Activated CD4-positive, alpha-beta memory T cell treated with anti-CD3 and anti-CD28 coated beads for 36 hours (primary cell): Measurements from ENCODE around the gene B4GALNT2. TPM values are rescaled to one million over a fixed set of nuclear protein-coding genes. Genes with fewer than 3 reads are reported as not detected.
"Not testable (repeated sequence)": the region's sequence is repeated elsewhere in the genome, so short reads cannot be mapped to it uniquely, and the experiment has no call there.

Experiments
- CTCF ChIA-PET: fragments of 350-600 bp; sonication (Branson Sonifier 250); formaldehyde crosslinking; loops from one replicate; lab custom pipeline; 2021; ENCODE audit warnings: antibody characterized with exemption, inconsistent platforms; lab: Charles Lee
- POLR2A ChIA-PET: fragments of 350-600 bp; sonication (Branson Sonifier 250); formaldehyde crosslinking; loops from one replicate; lab custom pipeline; 2021; ENCODE audit warnings: antibody characterized with exemption; lab: Charles Lee
- DNase-seq: peaks from one replicate; pipeline ENCODE4 v3.0.0-alpha.2; 2020
- H3K27ac Mint-ChIP-seq: one replicate; pipeline ENCODE4 v1.8.0; 2021; ENCODE audit warnings: mixed read lengths
- H3K27me3 Mint-ChIP-seq: one replicate; pipeline ENCODE4 v1.8.0; 2021; ENCODE audit warnings: mixed read lengths
- H3K36me3 Mint-ChIP-seq: one replicate; pipeline ENCODE4 v1.8.0; 2021; ENCODE audit warnings: mixed read lengths
- H3K4me1 Mint-ChIP-seq: one replicate; pipeline ENCODE4 v1.8.0; 2021; ENCODE audit warnings: low read depth, mixed read lengths
- H3K4me3 Mint-ChIP-seq: one replicate; pipeline ENCODE4 v1.8.0; 2021; ENCODE audit warnings: mild to moderate bottlenecking, mixed read lengths
- H3K9me3 Mint-ChIP-seq: one replicate; pipeline ENCODE4 v1.8.0; 2021; ENCODE audit warnings: mixed read lengths
- intact Hi-C: fragments of 100-400 bp; cut with micrococcal nuclease; formaldehyde crosslinking; loops from one replicate; pipeline ENCODE4 v1.15.1; 2023
- total RNA-seq, 2 experiments: library from RNA; stranded (reverse); gene quantifications; one replicate each; pipeline ENCODE4 v1.2.3, GENCODE V29; 2021

B4GALNT2 gene
- total RNA-seq, 2 experiments from 2014 or later: not detected

DNA sequence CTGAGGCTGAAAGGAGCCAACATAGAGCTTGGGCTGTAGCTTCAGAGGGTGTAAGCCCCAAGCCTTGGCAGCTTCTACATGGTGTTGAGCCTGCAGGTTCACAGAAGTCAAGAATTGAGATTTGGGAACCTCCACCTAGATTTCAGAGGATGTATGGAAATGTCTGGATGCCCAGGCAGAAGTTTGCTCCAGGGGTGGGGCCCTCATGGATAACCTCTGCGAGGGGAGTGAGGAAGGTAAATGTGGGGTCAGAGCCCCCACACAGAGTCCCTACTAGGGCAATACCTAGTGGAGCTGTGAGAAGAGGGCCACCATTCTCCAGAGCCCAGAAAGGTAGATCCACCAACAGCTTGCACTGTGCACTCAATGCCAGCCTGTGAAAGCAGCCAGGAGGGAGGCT lies 52.8 kb downstream of the B4GALNT2 start:
- H3K4me1 Mint-ChIP-seq, H3K36me3 Mint-ChIP-seq, H3K27ac Mint-ChIP-seq, DNase-seq, intact Hi-C loops, H3K4me3 Mint-ChIP-seq, POLR2A ChIA-PET, H3K27me3 Mint-ChIP-seq: not testable (repeated sequence)
- peaks cover 22% of the 10 kb centered on the region for H3K9me3 Mint-ChIP-seq
- CTCF ChIA-PET: interaction anchor here (13.1 kb wide), 1 partner anchor 42 kb away, joined by 187 read pairs; the partner anchor contains the start of gene PHOSPHO1

DNA sequence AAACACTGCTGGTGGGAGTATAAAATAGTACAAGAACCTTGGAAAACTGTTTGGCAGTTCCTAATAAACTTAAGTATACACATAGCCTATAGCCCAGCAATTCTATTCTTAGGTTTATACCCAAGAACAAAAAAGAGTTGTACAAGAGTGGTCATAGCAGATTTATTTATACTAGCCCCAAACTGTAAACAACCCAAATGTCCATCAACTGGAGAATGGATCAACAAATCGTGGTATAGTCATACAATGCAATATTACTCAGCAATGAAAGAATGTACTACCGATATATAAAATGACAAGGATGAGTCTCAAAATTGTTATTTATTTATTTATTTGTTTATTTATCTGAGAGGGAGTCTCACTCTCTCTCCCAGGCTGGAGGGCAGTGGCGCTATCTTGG lies 54.7 kb downstream of the B4GALNT2 start:
- CTCF ChIA-PET: no interaction called here
- POLR2A ChIA-PET: no interaction called here
- DNase-seq: no peak
- H3K4me3 Mint-ChIP-seq: no peak overlapping the region
- no peaks in the 10 kb centered on the region for H3K27me3 Mint-ChIP-seq
- peaks cover 2% of the 10 kb centered on the region for H3K4me1 Mint-ChIP-seq
- H3K9me3 Mint-ChIP-seq: peaks cover 22% of the 10 kb centered on the region
- H3K36me3 Mint-ChIP-seq: peaks cover 9% of the 10 kb centered on the region
- intact Hi-C loops: no loop called here
- no peak overlapping the region for H3K27ac Mint-ChIP-seq

DNA sequence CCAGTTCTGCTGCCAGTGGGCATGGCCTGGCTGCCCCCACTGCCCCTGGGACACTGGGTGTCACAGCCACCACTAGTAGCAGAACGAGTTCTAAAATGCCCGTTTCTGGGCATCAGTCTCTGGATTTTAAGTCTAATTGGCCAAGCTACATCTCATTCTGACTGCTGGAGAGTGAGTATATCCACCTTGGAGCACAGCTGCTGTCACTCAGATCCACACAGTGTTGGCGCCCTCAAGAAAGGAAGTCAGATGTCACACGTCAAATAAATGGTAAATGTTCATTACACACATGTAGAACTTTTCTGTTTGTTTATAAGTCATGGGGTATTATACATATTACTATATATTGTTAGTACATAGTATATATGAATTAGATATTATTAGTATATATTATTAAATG lies 58.4 kb downstream of the B4GALNT2 start:
- Mint-ChIP-seq H3K9me3 (peaks cover 4% of the 10 kb centered on the region), H3K27ac (peak overlapping the region; percentile 61), H3K4me3 (no peak overlapping the region), H3K27me3 (no peaks in the 10 kb centered on the region), H3K36me3 (peaks cover 8% of the 10 kb centered on the region), H3K4me1 (peaks cover 26% of the 10 kb centered on the region)
- no peak for DNase-seq
- intact Hi-C loops: loop anchor here (5.0 to 10.0 kb wide), 3 partner anchors 101 to 1986 kb away; partner anchors contain the start of genes CALCOCO2 and MYL4
- CTCF ChIA-PET: interaction anchor here (1.3 to 4.3 kb wide), 4 partner anchors 10 to 100 kb away, joined by 3 to 32 read pairs (median 20); no protein-coding TSS in a partner anchor
- POLR2A ChIA-PET: interaction anchor here (0.7 to 3.1 kb wide), 3 partner anchors 19 to 201 kb away, joined by 3 to 14 read pairs (median 6); partner anchors contain the start of genes ABI3 and GNGT2

DNA sequence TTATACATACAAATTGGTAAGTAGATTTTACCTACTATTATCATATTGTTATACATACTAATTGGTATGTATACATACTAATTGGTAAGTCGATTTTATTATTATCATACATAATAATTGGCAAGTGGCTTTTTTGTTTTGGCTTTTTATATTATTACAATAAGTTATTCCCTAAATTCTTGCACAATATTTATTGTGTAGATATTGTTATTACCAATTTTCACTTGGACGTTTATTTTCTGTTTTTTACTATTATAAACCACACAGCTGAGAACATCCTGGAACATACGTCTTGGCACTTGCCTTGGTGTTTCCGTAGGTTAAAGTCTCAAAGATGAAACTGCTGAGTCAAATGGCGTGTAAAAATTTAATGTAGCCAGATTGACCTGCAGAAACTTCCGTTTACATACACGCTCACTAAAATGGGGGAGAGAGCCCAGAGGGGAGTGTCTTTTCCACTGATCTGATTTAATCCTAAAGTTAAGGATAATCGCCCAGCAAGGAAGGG lies 58.9 kb downstream of the B4GALNT2 start:
- ChIA-PET CTCF (interaction anchor here (1.0 to 4.3 kb wide), 9 partner anchors 9 to 365 kb away, joined by 3 to 32 read pairs (median 4); no protein-coding TSS in a partner anchor), POLR2A (interaction anchor here (1.0 to 3.1 kb wide), 6 partner anchors 18 to 247 kb away, joined by 4 to 14 read pairs (median 6); partner anchors contain the start of genes ABI3, GNGT2 and SNF8)
- Mint-ChIP-seq H3K4me1 (peaks cover 28% of the 10 kb centered on the region), H3K27me3 (no peaks in the 10 kb centered on the region), H3K4me3 (peak overlapping the region; percentile 83), H3K27ac (peak overlapping the region; percentile 98), H3K36me3 (peaks cover 5% of the 10 kb centered on the region), H3K9me3 (no peaks in the 10 kb centered on the region)
- no peak for DNase-seq
- intact Hi-C loops: loop anchor here (5.0 to 10.0 kb wide), 3 partner anchors 101 to 1987 kb away; partner anchors contain the start of genes CALCOCO2 and MYL4

DNA sequence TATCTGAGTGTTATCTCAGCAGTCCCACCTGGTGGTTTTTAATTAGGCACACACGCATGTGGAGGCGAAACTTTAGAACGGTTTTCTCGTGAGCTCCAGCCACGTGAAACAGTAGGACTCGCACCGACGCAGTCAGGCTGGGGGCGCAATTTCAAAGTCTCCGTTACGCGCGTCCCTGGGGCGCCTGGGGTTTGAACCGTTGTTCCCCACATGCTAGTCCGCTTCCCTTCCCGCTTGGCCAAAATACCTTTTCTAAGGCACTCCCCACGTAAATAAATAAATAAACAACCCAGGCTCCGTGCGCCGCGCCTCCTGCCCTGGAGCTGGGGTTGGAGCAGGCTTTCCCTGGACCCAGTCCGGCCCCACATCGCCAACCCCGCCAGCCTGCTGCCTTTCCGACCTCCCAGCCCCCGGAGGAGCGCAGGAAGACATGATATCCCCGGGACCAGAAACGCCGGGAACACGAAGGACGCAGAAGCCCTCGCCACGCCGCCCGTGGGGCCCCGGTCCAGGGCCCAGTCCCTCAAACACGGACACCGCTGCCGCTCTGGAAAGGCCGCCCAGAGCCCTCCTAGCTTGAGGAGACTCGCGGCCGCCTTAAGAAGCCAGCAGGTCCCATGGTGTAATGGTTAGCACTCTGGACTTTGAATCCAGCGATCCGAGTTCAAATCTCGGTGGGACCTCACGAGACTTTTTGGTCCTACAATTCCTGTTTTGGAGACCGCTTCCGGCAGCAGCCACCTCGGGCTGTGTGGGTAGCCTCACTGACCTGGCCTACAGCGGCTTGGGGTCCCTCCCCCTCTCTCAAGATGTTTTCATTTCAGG lies 59.6 kb downstream of the B4GALNT2 start:
- Mint-ChIP-seq H3K27me3 (no peaks in the 10 kb centered on the region), H3K27ac (peak overlapping the region; percentile 98), H3K4me3 (peak overlapping the region; percentile 83), H3K9me3 (no peaks in the 10 kb centered on the region), H3K36me3 (peaks cover 5% of the 10 kb centered on the region), H3K4me1 (peaks cover 28% of the 10 kb centered on the region)
- CTCF ChIA-PET: interaction anchor here (1.0 to 4.3 kb wide), 10 partner anchors 9 to 364 kb away, joined by 3 to 32 read pairs (median 5); no protein-coding TSS in a partner anchor
- peak; percentile 95 for DNase-seq
- POLR2A ChIA-PET: interaction anchor here (1.0 to 3.1 kb wide), 7 partner anchors 18 to 284 kb away, joined by 4 to 14 read pairs (median 6); partner anchors contain the start of genes ABI3, GNGT2, SNF8 and UBE2Z
- intact Hi-C loops: loop anchor here (1.0 to 10.0 kb wide), 7 partner anchors 19 to 1987 kb away; partner anchors contain the start of genes ABI3, ATP5MC1, CALCOCO2 and GNGT2

DNA sequence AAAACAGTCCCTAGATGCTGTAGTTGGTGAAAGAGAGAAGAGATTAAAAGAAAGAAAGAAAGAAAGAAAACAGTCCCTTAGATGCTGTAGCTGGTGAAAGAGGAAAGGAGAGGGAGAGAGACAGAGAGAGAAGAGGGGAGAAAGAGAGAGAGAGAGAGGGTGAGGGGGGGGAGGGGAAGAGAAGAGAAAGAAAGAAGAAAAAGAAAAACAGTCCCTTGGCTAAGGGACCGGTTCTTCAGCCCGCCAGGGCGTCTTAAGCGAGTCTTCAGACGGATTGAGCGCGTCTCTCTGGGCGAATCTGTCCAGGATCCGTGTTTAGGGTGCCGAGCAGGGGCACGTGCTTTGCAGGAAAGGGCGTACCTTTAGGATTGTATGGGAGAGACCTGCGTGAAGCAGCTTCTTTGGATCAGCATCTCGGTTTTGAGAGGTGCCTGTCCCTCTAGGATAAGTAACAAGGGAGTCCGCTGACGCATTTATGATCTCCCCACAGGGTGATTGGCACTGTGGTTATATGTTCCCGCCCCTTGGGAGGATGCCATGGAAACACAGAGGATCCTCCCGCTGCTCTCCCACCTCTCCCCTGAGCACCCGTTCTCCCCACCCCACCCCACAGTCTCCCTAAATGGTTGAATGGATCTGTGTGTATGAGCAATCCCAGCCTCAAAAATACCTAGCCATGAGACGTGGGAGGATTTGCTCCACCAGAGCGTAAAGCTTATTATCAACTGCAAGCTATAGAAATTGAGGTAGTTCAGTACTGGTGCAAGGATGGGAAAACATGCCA lies 61.1 kb downstream of the B4GALNT2 start:
- intact Hi-C loops: loop anchor here (2.0 to 10.0 kb wide), 6 partner anchors 17 to 1989 kb away; partner anchors contain the start of genes ABI3, ATP5MC1, CALCOCO2 and GNGT2
- POLR2A ChIA-PET: interaction anchor here (0.6 to 3.1 kb wide), 4 partner anchors 16 to 31 kb away, joined by 3 to 14 read pairs (median 5); partner anchors contain the start of genes ABI3 and GNGT2
- Mint-ChIP-seq H3K4me3 (peak overlapping the region; percentile 83), H3K9me3 (no peaks in the 10 kb centered on the region), H3K4me1 (peaks cover 28% of the 10 kb centered on the region), H3K27ac (peak overlapping the region; percentile 98), H3K36me3 (peaks cover 5% of the 10 kb centered on the region), H3K27me3 (no peaks in the 10 kb centered on the region)
- CTCF ChIA-PET: interaction anchor here (1.2 to 4.3 kb wide), 3 partner anchors 13 to 34 kb away, joined by 3 to 32 read pairs (median 4); no protein-coding TSS in a partner anchor
- DNase-seq: peak; percentile 59

DNA sequence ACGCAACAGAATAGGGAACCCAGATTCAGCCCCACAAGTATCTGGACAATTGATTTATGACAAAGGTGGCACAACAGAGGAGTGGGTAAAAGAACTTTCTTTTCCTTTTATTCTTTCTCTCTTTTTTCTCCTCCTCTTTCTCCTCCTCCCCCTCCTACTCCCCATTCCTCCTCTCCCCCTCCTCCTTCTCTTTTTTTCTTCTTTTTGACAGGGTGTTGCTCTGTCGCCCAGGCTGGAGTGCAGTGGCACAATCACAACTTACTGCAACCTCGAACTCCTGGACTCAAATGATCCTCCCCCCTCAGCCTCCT lies 61.7 kb downstream of the B4GALNT2 start:
- Mint-ChIP-seq H3K4me1 (peaks cover 28% of the 10 kb centered on the region), H3K4me3 (peak overlapping the region; percentile 29), H3K9me3 (no peaks in the 10 kb centered on the region), H3K27me3 (no peaks in the 10 kb centered on the region), H3K27ac (peak overlapping the region; percentile 51), H3K36me3 (peaks cover 5% of the 10 kb centered on the region)
- DNase-seq: no peak
- ChIA-PET POLR2A (interaction anchor here (1.3 kb wide), 1 partner anchor 22 kb away, joined by 3 read pairs; no protein-coding TSS in a partner anchor), CTCF (interaction anchor here (1.3 kb wide), 1 partner anchor 34 kb away, joined by 4 read pairs; no protein-coding TSS in a partner anchor)
- intact Hi-C loops: loop anchor here (5.0 to 10.0 kb wide), 3 partner anchors 98 to 1989 kb away; partner anchors contain the start of genes CALCOCO2 and MYL4

DNA sequence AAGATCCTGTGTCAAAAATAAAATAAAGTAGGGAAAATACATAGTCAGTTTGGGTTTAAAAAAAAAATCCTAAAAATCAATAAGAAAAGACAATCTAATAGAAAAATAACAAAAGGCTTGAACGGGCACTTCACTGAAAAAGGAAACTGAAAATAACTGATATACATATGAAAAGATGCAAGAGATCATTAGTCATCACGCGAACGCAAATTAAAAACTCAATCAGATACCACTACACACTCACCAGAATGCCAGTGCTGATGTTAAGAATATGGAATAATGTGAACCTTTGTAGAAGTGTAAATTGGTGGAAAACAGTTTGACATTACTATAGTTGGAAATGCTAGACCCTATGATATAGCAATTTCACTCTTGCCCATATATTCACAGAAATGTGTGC lies 63.2 kb downstream of the B4GALNT2 start:
- H3K4me1 Mint-ChIP-seq: peaks cover 28% of the 10 kb centered on the region
- ChIA-PET POLR2A (interaction anchor here (0.9 to 1.0 kb wide), 2 partner anchors 13 to 15 kb away, joined by 3 read pairs; partner anchors contain the start of gene ABI3), CTCF (no interaction called here)
- H3K27ac Mint-ChIP-seq: peak overlapping the region; percentile 79
- peak overlapping the region; percentile 4 for H3K4me3 Mint-ChIP-seq
- intact Hi-C loops: loop anchor here (10.0 kb wide), 2 partner anchors 361 to 1991 kb away; partner anchors contain the start of genes CALCOCO2 and MYL4
- no peaks in the 10 kb centered on the region for H3K9me3 Mint-ChIP-seq
- H3K36me3 Mint-ChIP-seq: peaks cover 5% of the 10 kb centered on the region
- no peaks in the 10 kb centered on the region for H3K27me3 Mint-ChIP-seq
- DNase-seq: no peak

DNA sequence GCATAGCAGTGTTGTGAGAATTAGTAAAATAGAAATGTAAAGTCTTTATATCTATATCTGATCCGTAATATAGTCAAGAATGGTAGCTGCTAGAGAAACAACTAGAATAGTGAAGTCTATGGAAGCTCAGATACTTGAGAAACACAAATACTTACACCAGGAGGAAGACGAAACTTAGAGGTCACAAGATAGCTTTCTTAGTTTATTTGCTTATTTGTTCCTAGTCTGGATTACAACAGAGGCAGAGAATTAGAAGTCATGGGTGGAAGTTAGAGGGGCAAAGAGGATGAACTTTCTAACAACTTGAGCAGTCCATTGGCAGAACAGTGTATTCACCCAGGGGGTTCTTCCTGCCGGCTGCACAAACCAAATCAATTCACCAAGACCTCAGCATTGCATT lies 64.0 kb downstream of the B4GALNT2 start:
- Mint-ChIP-seq H3K9me3 (no peaks in the 10 kb centered on the region), H3K4me3 (no peak overlapping the region), H3K27ac (no peak overlapping the region), H3K27me3 (no peaks in the 10 kb centered on the region), H3K4me1 (peaks cover 25% of the 10 kb centered on the region), H3K36me3 (peaks cover 5% of the 10 kb centered on the region)
- ChIA-PET POLR2A (no interaction called here), CTCF (no interaction called here)
- no peak for DNase-seq
- intact Hi-C loops: loop anchor here (10.0 kb wide), 2 partner anchors 362 to 1992 kb away; partner anchors contain the start of genes CALCOCO2 and MYL4

DNA sequence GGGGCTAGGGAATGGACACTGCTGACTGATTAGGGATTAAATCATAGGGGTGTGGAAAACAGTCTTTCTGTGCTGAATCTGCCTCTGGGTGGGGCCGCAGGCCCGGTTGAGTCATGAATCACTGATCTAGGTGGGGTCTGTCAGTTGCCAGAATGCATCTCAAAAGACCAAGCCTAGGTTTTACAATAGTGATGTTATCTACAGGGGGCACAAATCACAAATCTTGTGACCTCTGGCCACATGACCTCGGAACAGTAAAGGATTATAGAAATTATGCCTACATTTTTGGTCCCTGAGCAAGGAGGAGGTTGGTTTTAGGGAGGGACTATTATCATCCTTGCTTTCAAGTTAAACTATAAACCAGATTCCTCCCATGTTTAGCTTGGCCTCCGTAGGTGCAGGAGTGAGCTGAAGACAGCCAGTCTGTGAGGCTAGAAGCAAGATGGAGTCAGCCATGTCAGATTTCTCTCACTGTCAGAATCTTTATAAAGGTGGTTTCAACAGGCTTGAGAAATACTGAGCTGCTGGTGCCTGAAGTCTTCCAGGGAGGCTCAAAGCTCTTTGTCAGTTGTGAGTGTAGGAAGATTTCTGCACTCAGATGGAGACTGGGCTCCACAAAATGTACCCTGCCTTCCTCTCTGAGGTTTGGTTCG lies 64.9 kb downstream of the B4GALNT2 start:
- ChIA-PET CTCF (interaction anchor here (1.4 to 1.9 kb wide), 4 partner anchors 11 to 28 kb away, joined by 3 to 10 read pairs (median 5); no protein-coding TSS in a partner anchor), POLR2A (no interaction called here)
- DNase-seq: no peak
- Mint-ChIP-seq H3K36me3 (peaks cover 2% of the 10 kb centered on the region), H3K4me1 (peaks cover 25% of the 10 kb centered on the region), H3K9me3 (no peaks in the 10 kb centered on the region), H3K4me3 (no peak overlapping the region), H3K27me3 (no peaks in the 10 kb centered on the region), H3K27ac (no peak overlapping the region)
- intact Hi-C loops: loop anchor here (10.0 kb wide), 2 partner anchors 363 to 1993 kb away; partner anchors contain the start of genes CALCOCO2 and MYL4
